Psoas muscle (tissue), 8 donors: ENCODE measurements around the gene DLX1. TPM values are rescaled to one million over a fixed set of nuclear protein-coding genes. Genes with fewer than 3 reads are reported as not detected.
A peak's percentile ranks its signal among the peaks of the same experiment; 100 is the strongest.

Source experiments
- ATAC-seq, 4 donors: fragments of 200-7000 bp; cut with Tn5 transposase; one replicate each; pipeline ENCODE4 v1.9.1; 2020; ENCODE audit warnings: moderate library complexity in 3 of 4, mild to moderate bottlenecking in 2 of 4
- DNase-seq, 2 donors: peaks; one replicate each; pipeline ENCODE4 v3.0.0-alpha.2; 2020
- H3K27ac ChIP-seq: fragments of 200-600 bp; one replicate; pipeline ENCODE4 v1.8.0; 2022
- H3K27me3 ChIP-seq, 3 donors: fragments of 200-600 bp in 1 of 3; one replicate each; pipeline versions ENCODE4 v1.6.1 to v1.8.0; 2013 to 2022; ENCODE audit warnings: low read length in 2 of 3, mild to moderate bottlenecking in 2 of 3, moderate library complexity in 1 of 3; ENCODE audit not compliant: insufficient read depth in 3 of 3
- H3K36me3 ChIP-seq, 2 donors: fragments of 200-600 bp in 1 of 2; one replicate each; pipeline versions ENCODE4 v1.6.1 to v1.8.0; 2013 to 2022; ENCODE audit warnings: low read depth in 1 of 2, mild to moderate bottlenecking in 1 of 2, moderate library complexity in 1 of 2; ENCODE audit not compliant: insufficient read depth in 1 of 2
- H3K4me1 ChIP-seq: fragments of 200-600 bp; one replicate; pipeline ENCODE4 v1.8.0; 2022
- H3K4me3 ChIP-seq: fragments of 200-600 bp; one replicate; pipeline ENCODE4 v1.8.0; 2022; ENCODE audit warnings: mild to moderate bottlenecking
- H3K9me3 ChIP-seq: fragments of 200-600 bp; one replicate; pipeline ENCODE4 v1.8.0; 2022
- CTCF ChIP-seq: fragments of 200-600 bp; IDR thresholded peaks from one replicate; pipeline ENCODE4 v1.8.0; 2022; ENCODE audit warnings: antibody characterized with exemption
- WGBS, 3 donors: extraction: QIAGEN DNeasy Blood & Tissue Kit; methylation state at CpG; one replicate each; pipeline versions ENCODE4 v1.1.6 to v1.1.7; 2013; 5-methylcytosine and 5-hydroxymethylcytosine counted together
- intact Hi-C, 2 donors: fragments of 100-400 bp; cut with DNase I; formaldehyde crosslinking; loops; one replicate each; pipeline versions ENCODE4 v1.11.0 to v1.14.2; 2022
- polyA plus RNA-seq, 3 donors: library from polyadenylated mRNA; stranded (reverse); fragments of 200-250 nt; gene quantifications; one replicate each; pipeline ENCODE4 v1.2.3, GENCODE V29; 2013
- total RNA-seq, 4 donors: library from RNA; stranded (reverse); fragmentation: NEBNext Ultra II Directional in 2 of 4; extraction: Animal tissue kit (Norgen Biotek cat#: 25700) in 2 of 4; gene quantifications; one replicate each; pipeline versions ENCODE4 v1.2.1 to v1.2.4, GENCODE V29; 2021 to 2023
- donor health status: healthy with polysubstance abuse.
- donor health status: DM: no; HTN: no; CAD: no; lungs with moderate emphysema.
- donor health status: Bipolar disorder and iron deficiency.
- donor health status: healthy.
- donor health status: DM: yes; HTN: yes; CAD: no.
- donor health status: DM: no; HTN: no; CAD: no.
- donor health status: DM: no; HTN: no; CAD: no.
- donor health status: DM: yes; HTN: yes; CAD: no.

DLX1 gene
- total and polyA plus RNA-seq, 7 donors: 0.03 to 0.28 (median 0.15) TPM; not detected in 2

- intact Hi-C loops: no loop called here
Observed at GRCh38 chr2:172086241-172087206, 1.2 kb downstream of the DLX1 start.

DNA sequence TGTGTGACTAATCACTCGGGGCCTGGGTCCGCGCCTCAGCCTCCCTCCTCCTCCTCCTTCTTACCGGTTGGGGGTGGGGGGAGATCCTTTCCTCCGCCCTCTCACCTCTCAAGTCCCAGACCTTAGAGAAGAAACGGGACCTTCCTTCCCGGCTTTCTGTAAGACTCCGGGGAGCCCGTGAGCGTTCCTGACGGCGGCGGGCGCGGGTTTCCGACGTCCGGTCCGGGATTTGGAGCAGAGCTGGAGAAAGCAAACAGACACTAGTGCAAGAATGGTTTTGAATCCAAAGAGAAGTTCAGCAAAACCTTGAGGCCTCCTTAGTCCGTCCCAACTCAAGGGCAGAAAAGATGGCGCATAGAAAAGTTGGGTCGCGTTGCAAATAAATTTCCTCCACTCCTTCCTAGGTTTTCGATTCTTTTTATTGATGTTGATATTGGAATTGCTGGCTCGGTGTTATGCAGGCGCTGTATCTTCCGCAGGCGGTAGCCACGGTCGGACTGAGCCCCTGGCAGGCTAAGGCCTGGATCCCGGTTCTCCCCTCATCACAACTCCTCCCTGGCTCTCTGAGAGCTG, 2.0 kb downstream of the DLX1 start:
- H3K27me3 ChIP-seq: peaks cover 3 to 100% (median 81%) of the 10 kb centered on the region in 3 donors
- ATAC-seq: no peak
- H3K36me3 ChIP-seq: no peaks in the 10 kb centered on the region
- 7 to 10% (median 9%) methylated on average over 31 of the region's 31 CpGs for WGBS, 3 donors
- peaks cover 39% of the 10 kb centered on the region for H3K4me1 ChIP-seq
- intact Hi-C loops: no loop called here
- no peak for TF ChIP-seq CTCF
- no peak overlapping the region for H3K4me3 ChIP-seq
- H3K27ac ChIP-seq: no peak overlapping the region
- DNase-seq: no peak
- H3K9me3 ChIP-seq: no peaks in the 10 kb centered on the region

More at GRCh38 chr2:172086241-172087206, 1.2 kb downstream of the DLX1 start:
- Histone ChIP-seq H3K27ac (no peak overlapping the region), H3K27me3 (peaks cover 0 to 100% (median 80%) of the 10 kb centered on the region in 3 donors), H3K36me3 (no peaks in the 10 kb centered on the region), H3K9me3 (no peaks in the 10 kb centered on the region), H3K4me3 (peak overlapping the region; percentile 66), H3K4me1 (peaks cover 39% of the 10 kb centered on the region)
- no peak for TF ChIP-seq CTCF
- DNase-seq (no peak), ATAC-seq (no peak)
- WGBS, 3 donors: 4 to 6% (median 5%) methylated on average over 54 of the region's 54 CpGs

GRCh38 chr2:172087780-172088244, 2.5 kb downstream of the DLX1 start:
- no peak for ATAC-seq
- 10 to 13% (median 13%) methylated on average over 22 to 23 of the region's 23 CpGs for WGBS, 3 donors
- H3K4me1 ChIP-seq: peaks cover 36% of the 10 kb centered on the region
- intact Hi-C loops: no loop called here
- no peak for TF ChIP-seq CTCF
- DNase-seq: no peak
- H3K4me3 ChIP-seq: no peak overlapping the region
- H3K36me3 ChIP-seq: no peaks in the 10 kb centered on the region
- no peaks in the 10 kb centered on the region for H3K9me3 ChIP-seq
- no peak overlapping the region for H3K27ac ChIP-seq
- H3K27me3 ChIP-seq: peaks cover 6 to 100% (median 79%) of the 10 kb centered on the region in 3 donors

- Histone ChIP-seq H3K27me3 (peaks cover 6 to 100% (median 76%) of the 10 kb centered on the region in 3 donors), H3K36me3 (no peaks in the 10 kb centered on the region), H3K4me1 (peaks cover 29% of the 10 kb centered on the region), H3K4me3 (no peak overlapping the region), H3K9me3 (no peaks in the 10 kb centered on the region), H3K27ac (no peak overlapping the region)
- no peak for TF ChIP-seq CTCF
- 15 to 19% (median 16%) methylated on average over 32 to 37 of the region's 37 CpGs for WGBS, 3 donors
- no peak for ATAC-seq
- intact Hi-C loops: no loop called here
- DNase-seq: no peak
Observed at GRCh38 chr2:172088245-172089004, 3.1 kb downstream of the DLX1 start.
